DND-41 (cell line): ENCODE measurements around the gene TMTC1.

Experiments used
- EZH2 ChIP-seq: IDR thresholded peaks from 3 replicates; pipeline ENCODE4 v1.6.1; 2012; ENCODE audit warnings: borderline replicate concordance, low read depth, mild to moderate bottlenecking, moderate library complexity, low read length, inconsistent platforms; ENCODE audit not compliant: severe bottlenecking
- TF ChIP-seq, protein P1 (sequence below): IDR thresholded peaks from 2 replicates; pipeline ENCODE4 v1.5.1; 2012; ENCODE audit warnings: borderline replicate concordance, low read length, moderate library complexity, mild to moderate bottlenecking; ENCODE audit not compliant: poor library complexity, severe bottlenecking; ENCODE audit errors: extremely low read depth

DNA sequence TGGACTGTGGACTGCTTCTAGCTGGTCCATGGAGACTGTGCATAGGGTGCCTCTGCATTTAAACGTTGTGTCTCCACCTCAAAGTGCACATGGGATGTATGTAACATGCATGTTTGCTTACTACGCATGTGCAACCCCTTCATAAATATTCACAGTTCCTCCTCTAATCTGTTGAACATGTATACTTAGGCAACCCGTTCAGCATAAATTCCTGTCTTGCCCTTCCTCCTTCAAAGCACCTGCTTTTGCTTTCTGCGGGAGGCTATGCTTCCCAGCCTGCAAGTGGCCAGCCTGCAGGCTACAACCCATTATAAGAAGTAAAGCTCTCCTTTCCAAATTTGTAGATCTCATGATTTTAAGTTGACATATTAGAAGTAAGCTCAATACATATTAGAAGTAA is 253.3 kb downstream of the TMTC1 start:
- TF ChIP-seq, protein P1, sequence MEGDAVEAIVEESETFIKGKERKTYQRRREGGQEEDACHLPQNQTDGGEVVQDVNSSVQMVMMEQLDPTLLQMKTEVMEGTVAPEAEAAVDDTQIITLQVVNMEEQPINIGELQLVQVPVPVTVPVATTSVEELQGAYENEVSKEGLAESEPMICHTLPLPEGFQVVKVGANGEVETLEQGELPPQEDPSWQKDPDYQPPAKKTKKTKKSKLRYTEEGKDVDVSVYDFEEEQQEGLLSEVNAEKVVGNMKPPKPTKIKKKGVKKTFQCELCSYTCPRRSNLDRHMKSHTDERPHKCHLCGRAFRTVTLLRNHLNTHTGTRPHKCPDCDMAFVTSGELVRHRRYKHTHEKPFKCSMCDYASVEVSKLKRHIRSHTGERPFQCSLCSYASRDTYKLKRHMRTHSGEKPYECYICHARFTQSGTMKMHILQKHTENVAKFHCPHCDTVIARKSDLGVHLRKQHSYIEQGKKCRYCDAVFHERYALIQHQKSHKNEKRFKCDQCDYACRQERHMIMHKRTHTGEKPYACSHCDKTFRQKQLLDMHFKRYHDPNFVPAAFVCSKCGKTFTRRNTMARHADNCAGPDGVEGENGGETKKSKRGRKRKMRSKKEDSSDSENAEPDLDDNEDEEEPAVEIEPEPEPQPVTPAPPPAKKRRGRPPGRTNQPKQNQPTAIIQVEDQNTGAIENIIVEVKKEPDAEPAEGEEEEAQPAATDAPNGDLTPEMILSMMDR: no peak
- TF ChIP-seq EZH2: no peak
